ENCODE measurements around the gene C11orf65. TPM values are rescaled to one million over a fixed set of nuclear protein-coding genes. Genes with fewer than 3 reads are reported as not detected.

Gene C11orf65
- total and polyA plus RNA-seq, 12 donors, result 0.84 to 7.1 (median 2.1) TPM; not detected in 1

- Histone ChIP-seq H3K27ac (no peak overlapping the region), H3K4me3 (no peak overlapping the region), H3K9me3 (replicated peaks in 1 of 3) (no peaks in the 10 kb centered on the region), H3K36me3 (replicated peaks in 1 of 2) (peaks cover 0 to 21% of the 10 kb centered on the region in 2 donors), H3K27me3 (no peaks in the 10 kb centered on the region), H3K4me1 (replicated peaks in 1 of 2) (peaks cover 4 to 8% of the 10 kb centered on the region in 2 donors)
- TF ChIP-seq, protein P1, sequence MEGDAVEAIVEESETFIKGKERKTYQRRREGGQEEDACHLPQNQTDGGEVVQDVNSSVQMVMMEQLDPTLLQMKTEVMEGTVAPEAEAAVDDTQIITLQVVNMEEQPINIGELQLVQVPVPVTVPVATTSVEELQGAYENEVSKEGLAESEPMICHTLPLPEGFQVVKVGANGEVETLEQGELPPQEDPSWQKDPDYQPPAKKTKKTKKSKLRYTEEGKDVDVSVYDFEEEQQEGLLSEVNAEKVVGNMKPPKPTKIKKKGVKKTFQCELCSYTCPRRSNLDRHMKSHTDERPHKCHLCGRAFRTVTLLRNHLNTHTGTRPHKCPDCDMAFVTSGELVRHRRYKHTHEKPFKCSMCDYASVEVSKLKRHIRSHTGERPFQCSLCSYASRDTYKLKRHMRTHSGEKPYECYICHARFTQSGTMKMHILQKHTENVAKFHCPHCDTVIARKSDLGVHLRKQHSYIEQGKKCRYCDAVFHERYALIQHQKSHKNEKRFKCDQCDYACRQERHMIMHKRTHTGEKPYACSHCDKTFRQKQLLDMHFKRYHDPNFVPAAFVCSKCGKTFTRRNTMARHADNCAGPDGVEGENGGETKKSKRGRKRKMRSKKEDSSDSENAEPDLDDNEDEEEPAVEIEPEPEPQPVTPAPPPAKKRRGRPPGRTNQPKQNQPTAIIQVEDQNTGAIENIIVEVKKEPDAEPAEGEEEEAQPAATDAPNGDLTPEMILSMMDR (IDR thresholded peaks at IDR 0.05), result no peak
- no peak for TF ChIP-seq POLR2A (IDR thresholded peaks at IDR 0.05)
- no peak for DNase-seq
- WGBS, 4 donors, result 93 to 99% (median 96%) methylated on average over 3 of the region's 3 CpGs
- intact Hi-C loops (cut with DNase I), result no loop called here
Observed at GRCh38 chr11:108486828-108487227, 19.5 kb upstream of the C11orf65 start.

- Histone ChIP-seq H3K27me3 (no peaks in the 10 kb centered on the region), H3K27ac (no peak overlapping the region), H3K9me3 (replicated peaks in 1 of 3) (no peaks in the 10 kb centered on the region), H3K4me3 (no peak overlapping the region), H3K4me1 (replicated peaks in 1 of 2) (peaks cover 4 to 8% of the 10 kb centered on the region in 2 donors), H3K36me3 (replicated peaks in 1 of 2) (peaks cover 0 to 26% of the 10 kb centered on the region in 2 donors)
- DNase-seq, result no peak
- TF ChIP-seq, protein P1 (IDR thresholded peaks at IDR 0.05), result no peak
- TF ChIP-seq POLR2A (IDR thresholded peaks at IDR 0.05), result no peak
- intact Hi-C loops (cut with DNase I), result no loop called here
- WGBS, 4 donors, result 90 to 100% (median 98%) methylated on average over 3 of the region's 3 CpGs
Observed at GRCh38 chr11:108486331-108486730, 19.0 kb upstream of the C11orf65 start.

DNA sequence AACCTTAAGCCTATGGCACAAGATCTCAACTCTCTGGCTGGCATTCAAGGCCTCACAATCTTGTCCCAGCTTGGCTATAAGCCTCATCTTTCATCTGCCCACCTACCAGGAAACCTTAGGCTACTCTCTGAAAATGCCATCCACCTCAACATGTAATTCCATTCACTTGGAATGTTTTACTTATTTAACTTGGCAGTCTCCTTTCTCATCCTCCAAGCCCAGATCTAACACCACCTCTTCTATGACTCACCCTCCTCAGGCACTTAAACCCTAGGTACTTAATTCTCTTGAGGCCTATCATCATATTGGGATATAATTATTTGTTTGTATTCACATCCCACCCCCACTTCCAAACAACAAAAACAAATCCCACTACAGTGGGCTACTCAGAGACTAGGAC lies 15.8 kb upstream of the C11orf65 start:
- Histone ChIP-seq H3K9me3 (replicated peaks in 1 of 3) (no peaks in the 10 kb centered on the region), H3K27me3 (no peaks in the 10 kb centered on the region), H3K27ac (no peak overlapping the region), H3K4me1 (replicated peaks in 1 of 2) (peaks cover 4 to 8% of the 10 kb centered on the region in 2 donors), H3K4me3 (no peak overlapping the region), H3K36me3 (replicated peaks in 1 of 2) (peaks cover 0 to 18% of the 10 kb centered on the region in 2 donors)
- no peak for TF ChIP-seq POLR2A (IDR thresholded peaks at IDR 0.05)
- TF ChIP-seq, protein P1 (IDR thresholded peaks at IDR 0.05), result no peak
- intact Hi-C loops (cut with DNase I), result no loop called here
- no peak for DNase-seq

GRCh38 chr11:108474664-108475463 lies 7.5 kb upstream of the C11orf65 start:
- WGBS, 4 donors, result 88 to 96% (median 94%) methylated on average over 11 of the region's 11 CpGs

More at GRCh38 chr11:108474664-108475463, 7.5 kb upstream of the C11orf65 start:
- H3K4me3 ChIP-seq, result no peak overlapping the region
- TF ChIP-seq, protein P1 (IDR thresholded peaks at IDR 0.05), result no peak
- TF ChIP-seq POLR2A (IDR thresholded peaks at IDR 0.05), result no peak
- no peaks in the 10 kb centered on the region for H3K9me3 ChIP-seq (replicated peaks in 1 of 3)
- no peaks in the 10 kb centered on the region for H3K27me3 ChIP-seq
- peaks cover 0 to 19% of the 10 kb centered on the region in 2 donors for H3K36me3 ChIP-seq (replicated peaks in 1 of 2)
- no peak overlapping the region for H3K27ac ChIP-seq
- no peaks in the 10 kb centered on the region for H3K4me1 ChIP-seq (replicated peaks in 1 of 2)
- no peak for DNase-seq
- intact Hi-C loops (cut with DNase I), result no loop called here
